Endothelial cell of umbilical vein (primary cell): ENCODE results near the gene RCAN1. TPM values are rescaled to one million over a fixed set of nuclear protein-coding genes. Genes with fewer than 3 reads are reported as not detected.

Experiments used
- Bru-seq: library from RNA; stranded (reverse); fragments of 400-500 nt; gene quantifications from one replicate; lab custom pipeline; 2021; lab: Mats Ljungman, UMichigan
- BruChase-seq, 2 experiments: library from RNA; stranded (reverse); fragments of 400-500 nt; gene quantifications; one replicate each; lab custom pipeline; 2021; lab: Mats Ljungman, UMichigan
- BruUV-seq: library from RNA; stranded (reverse); fragments of 400-500 nt; replicated peaks from 2 replicates; lab custom pipeline; 2021; lab: Mats Ljungman, UMichigan
- CTCF ChIA-PET: fragments of 300-600, 350-600 bp; sonication (Branson Sonifier 250); formaldehyde crosslinking; loops from one replicate; lab custom pipeline; 2021; ENCODE audit warnings: antibody characterized with exemption, inconsistent platforms; lab: Charles Lee
- POLR2A ChIA-PET: fragments of 300-600, 350-600 bp; sonication (Branson Sonifier 250); formaldehyde crosslinking; loops from one replicate; lab custom pipeline; 2021; ENCODE audit warnings: antibody characterized with exemption, inconsistent platforms; lab: Charles Lee
- DNase-seq: peaks from one replicate; pipeline ENCODE4 v3.0.0-alpha.2; 2011; ENCODE audit warnings: low read depth, low spot score
- FAIRE-seq: peaks from 2 replicates; lab custom pipeline; 2011; peaks lifted over from hg19 to GRCh38; lab: Jason Lieb, UNC
- H2AFZ ChIP-seq: 2 replicates; pipeline ENCODE4 v1.6.0; 2012; ENCODE audit warnings: low read depth, low read length, control low read depth, inconsistent platforms
- H3K27ac ChIP-seq: 2 replicates; pipeline ENCODE4 v1.5.1; 2011; ENCODE audit warnings: low read depth, mild to moderate bottlenecking, control low read depth, low read length, moderate library complexity; ENCODE audit not compliant: insufficient read depth
- H3K27me3 ChIP-seq, 2 experiments: 2 replicates each; pipeline versions ENCODE4 v1.6.0 to v1.6.1; 2011; ENCODE audit warnings: low read length in 2 of 2, mixed read lengths in 1 of 2; ENCODE audit not compliant: control insufficient read depth in 2 of 2, insufficient read depth in 2 of 2
- H3K36me3 ChIP-seq, 2 experiments: 2 replicates in 1 of 2; 3 replicates in 1 of 2; pipeline ENCODE4 v1.5.1; 2011; ENCODE audit warnings: low read length in 2 of 2, mild to moderate bottlenecking in 1 of 2, moderate library complexity in 1 of 2; ENCODE audit not compliant: control insufficient read depth in 2 of 2, insufficient read depth in 2 of 2; ENCODE audit errors: extremely low read depth in 1 of 2
- H3K4me1 ChIP-seq: 3 replicates; pipeline ENCODE4 v1.5.1; 2011; ENCODE audit warnings: mild to moderate bottlenecking, low read length; ENCODE audit not compliant: control insufficient read depth, insufficient read depth; ENCODE audit errors: extremely low read depth
- H3K4me2 ChIP-seq: 2 replicates; pipeline ENCODE4 v1.6.1; 2011; ENCODE audit warnings: low read length, control low read depth, mixed read lengths; ENCODE audit not compliant: insufficient read depth
- H3K4me3 ChIP-seq, 3 experiments: fragments of 200-600 bp in 1 of 3; sonication (generic), shearing (Covaris generic) in 1 of 3; replicated peaks in 1 of 3; 2 replicates each; pipeline ENCODE4 v1.5.1; 2011 to 2016; ENCODE audit warnings: control low read depth in 3 of 3, low read length in 3 of 3, mild to moderate bottlenecking in 2 of 3, inconsistent platforms in 1 of 3, low read depth in 1 of 3, moderate library complexity in 1 of 3; ENCODE audit not compliant: insufficient read depth in 1 of 3
- H3K79me2 ChIP-seq: 2 replicates; pipeline ENCODE4 v1.6.0; 2012; ENCODE audit warnings: low read length, inconsistent platforms; ENCODE audit not compliant: control insufficient read depth, insufficient read depth
- H3K9ac ChIP-seq: replicated peaks from 2 replicates; pipeline ENCODE3; 2011; ENCODE audit warnings: low read length, control low read depth; ENCODE audit not compliant: insufficient read depth; ENCODE audit errors: extremely low read depth
- H3K9me1 ChIP-seq: replicated peaks from 3 replicates; pipeline ENCODE4 v1.6.0; 2011; ENCODE audit warnings: mild to moderate bottlenecking, low read length; ENCODE audit not compliant: control insufficient read depth, insufficient read depth; ENCODE audit errors: extremely low read depth
- H3K9me3 ChIP-seq: replicated peaks from 2 replicates; pipeline ENCODE4 v1.5.1; 2012; ENCODE audit warnings: low read length, inconsistent platforms; ENCODE audit not compliant: control insufficient read depth, insufficient read depth
- H4K20me1 ChIP-seq: replicated peaks from 2 replicates; pipeline ENCODE3; 2011; ENCODE audit warnings: mild to moderate bottlenecking, low read length; ENCODE audit not compliant: control insufficient read depth, insufficient read depth; ENCODE audit errors: extremely low read depth
- EZH2 ChIP-seq: IDR thresholded peaks from 2 replicates; pipeline ENCODE4 v1.6.1; 2012; ENCODE audit warnings: borderline replicate concordance, low read depth, mild to moderate bottlenecking, moderate library complexity, low read length, inconsistent platforms; ENCODE audit not compliant: severe bottlenecking
- JUN ChIP-seq: IDR thresholded peaks from 2 replicates; pipeline ENCODE4 v1.6.1; 2011; ENCODE audit warnings: borderline replicate concordance, low read depth; ENCODE audit not compliant: insufficient read length, insufficient read depth
- MAX ChIP-seq: IDR thresholded peaks from 2 replicates; pipeline ENCODE4 v1.6.1; 2011; ENCODE audit not compliant: insufficient read depth, insufficient read length
- POLR2A ChIP-seq: IDR thresholded peaks from 2 replicates; pipeline ENCODE4 v1.6.1; 2012; ENCODE audit warnings: low read depth, mild to moderate bottlenecking, control low read depth, low read length
- POLR2AphosphoS5 ChIP-seq: IDR thresholded peaks from 2 replicates; pipeline ENCODE4 v1.6.1; 2012; ENCODE audit warnings: low read depth, mild to moderate bottlenecking, control low read depth, low read length, moderate library complexity; ENCODE audit not compliant: insufficient read depth
- dilution Hi-C: fragments of 300-500 bp; cut with MboI; formaldehyde crosslinking; loops from one replicate; pipeline ENCODE4 v1.15.0; 2019; ENCODE audit warnings: low sequenced_read_pairs; ENCODE audit not compliant: extremely low pct_ligation_motif_present
- intact Hi-C: fragments of 100-400 bp; cut with micrococcal nuclease; formaldehyde crosslinking; loops from one replicate; pipeline ENCODE4 v1.10.0; 2022
- long read RNA-seq: library from polyadenylated mRNA; stranded (forward); transcript quantifications from one replicate; pipeline ENCODE4 v2.0.0, GENCODE V29; 2021
- polyA minus RNA-seq, 3 experiments: library from RNA; depleted of rRNA, polyadenylated mRNA; stranded (reverse); fragments of >200 nt; gene quantifications; 1 replicate in 1 of 3; 2 replicates in 2 of 3; pipeline ENCODE4 v1.2.3, GENCODE V29; 2011
- polyA plus RNA-seq, 4 experiments: library from polyadenylated mRNA; depleted of rRNA in 3 of 4; stranded (reverse) in 3 of 4; unstranded in 1 of 4; fragments of >200 nt; gene quantifications; 2 replicates each; pipeline versions ENCODE4 v1.2.1 to v1.2.3, GENCODE V29; 2011 to 2012; ENCODE audit warnings: missing spikeins in 1 of 4
- total RNA-seq: library from RNA; stranded (reverse); gene quantifications from 2 replicates; pipeline ENCODE4 v1.2.3, GENCODE V29; 2021

Gene RCAN1
- total RNA-seq: 15.9 and 16.5 TPM in 2 replicates
- polyA plus RNA-seq: 6.4 and 9.7 TPM in 2 replicates
- 8.4 and 9.1 TPM in 2 replicates for polyA plus RNA-seq (2011; cell fraction: cytosol; rRNA removed)
- polyA plus RNA-seq (2011; cell fraction: nucleus; rRNA removed): 17.2 and 19.2 TPM in 2 replicates
- 23.8 and 25.5 TPM in 2 replicates for polyA plus RNA-seq (2012)
- polyA minus RNA-seq: 16.8 and 18.2 TPM in 2 replicates
- 5.9 TPM for polyA minus RNA-seq (2011; cell fraction: cytosol; rRNA and poly(A)+ RNA removed)
- polyA minus RNA-seq (2011; cell fraction: nucleus; rRNA and poly(A)+ RNA removed): 28.6 and 35.7 TPM in 2 replicates
- percentile 58 among the genes with signal in this experiment for Bru-seq, nascent RNA
- BruChase-seq, experiment 1, labeled RNA remaining after a 6-hour chase: percentile 53 among the genes with signal in this experiment
- percentile 58 among the genes with signal in this experiment for BruChase-seq, experiment 2, labeled RNA remaining after a 2-hour chase
- long read RNA-seq, transcript RCAN1-201 (4 exons, 2,490 nt): major isoform, 24 of 43 reads
- long read RNA-seq, transcript RCAN1-202 (4 exons, 2,408 nt): minor isoform, 18 of 43 reads
- long read RNA-seq, partial matches to known transcripts: 0 of 43 reads
- long read RNA-seq, other reads (novel, unspliced or antisense): 1 of 43 reads

DNA sequence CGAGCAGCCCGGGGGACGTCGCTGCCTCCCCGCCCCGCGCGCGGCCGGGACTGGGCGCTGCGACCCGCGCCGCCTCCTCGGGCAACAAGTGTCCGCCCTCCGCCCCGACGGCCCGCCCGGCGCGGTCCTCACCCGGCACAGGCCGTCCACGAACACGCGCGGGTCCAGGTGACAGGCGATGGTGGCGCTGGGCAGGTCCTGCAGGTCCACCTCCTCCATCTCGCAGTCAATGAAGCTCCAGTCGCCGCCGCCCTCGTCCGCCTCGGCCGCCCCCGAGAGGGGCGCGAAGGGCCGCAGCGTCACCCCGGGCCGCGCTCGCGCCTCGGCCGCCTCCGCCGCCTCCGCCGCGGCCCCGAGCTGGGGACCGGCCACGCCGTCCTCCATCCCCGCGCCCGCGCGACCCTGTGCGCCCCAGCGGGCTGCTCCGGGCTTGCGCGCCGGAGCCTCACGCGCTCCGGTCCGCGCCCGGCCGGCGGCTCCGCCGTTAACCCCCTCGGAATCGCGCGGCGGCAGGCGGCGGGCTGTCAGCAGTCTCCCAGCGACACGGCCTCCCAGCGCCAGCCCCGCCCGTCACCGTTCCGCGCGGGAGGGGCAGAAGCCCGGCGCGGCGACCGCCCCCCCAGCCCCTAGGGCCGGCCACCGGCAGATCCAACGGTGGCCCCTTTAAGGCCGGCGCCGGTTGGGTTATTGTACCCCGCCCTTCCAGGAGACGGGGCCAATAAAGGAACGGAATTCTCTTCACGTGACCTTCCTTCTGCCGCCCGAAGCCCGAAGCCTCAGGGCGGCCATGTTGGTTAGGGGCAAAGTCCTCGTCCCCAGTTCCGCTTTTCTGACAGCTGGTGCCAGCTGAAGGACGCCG, at the start of gene RCAN1:
Gene RCAN1 (minus strand): TSS at position 486 of the 859 bp plus-strand sequence. CDS start 102 bp downstream, at position 384.
- no TSS peak for BruUV-seq
- dilution Hi-C loops: no loop called here
- Histone ChIP-seq H3K27me3 (peaks cover 7% of the 10 kb centered on the region in 2 experiments), H3K9me3 (no peaks in the 10 kb centered on the region), H2AFZ (peak within 1 kb of the TSS; percentile 99), H3K79me2 (no peaks in the 10 kb centered on the region), H3K9me1 (no peaks in the 10 kb centered on the region), H3K36me3 (no peaks in the 10 kb centered on the region), H4K20me1 (no peaks in the 10 kb centered on the region), H3K4me3 (peak within 1 kb of the TSS; percentile 69 to 83 (median 75)), H3K4me2 (peak within 1 kb of the TSS; percentile 95), H3K9ac (peak within 1 kb of the TSS; percentile 58), H3K27ac (no peak within 1 kb of the TSS), H3K4me1 (peaks cover 4% of the 10 kb centered on the region)
- FAIRE-seq (peak; percentile 91), DNase-seq (peak; percentile 92)
- intact Hi-C loops: loop anchor here (5.0 kb wide), 1 partner anchor 272 kb away; no protein-coding TSS in a partner anchor
- ChIA-PET POLR2A (no interaction called here), CTCF (interaction anchor here (0.7 to 7.1 kb wide), 3 partner anchors 12 to 104 kb away, joined by 3 to 56 read pairs (median 8); no protein-coding TSS in a partner anchor)
- TF ChIP-seq POLR2A: no peak
- no peak for TF ChIP-seq POLR2AphosphoS5
- TF ChIP-seq JUN: no peak
- peak; percentile 98 for TF ChIP-seq MAX
- no peak for TF ChIP-seq EZH2
